Loucy (cell line): Measurements from ENCODE around the gene GRAMD2A.

Experiments used
- H2AFZ ChIP-seq: fragments of 200-600 bp; sonication (generic); 2 replicates; pipeline ENCODE4 v1.6.0; 2016; ENCODE audit warnings: antibody characterized with exemption, mild to moderate bottlenecking, low read length, moderate library complexity
- H3F3A ChIP-seq: fragments of 200-600 bp; 2 replicates; pipeline ENCODE4 v1.6.0; 2016; ENCODE audit warnings: antibody characterized with exemption, low read depth, mild to moderate bottlenecking
- H3K27me3 ChIP-seq: fragments of 200-600 bp; sonication (generic); 2 replicates; pipeline ENCODE4 v1.6.1; 2014; ENCODE audit warnings: low read length, mild to moderate bottlenecking; ENCODE audit not compliant: insufficient read depth, poor library complexity, severe bottlenecking
- H3K36me3 ChIP-seq: fragments of 200-600 bp; sonication (generic); 2 replicates; pipeline ENCODE4 v1.6.1; 2016; ENCODE audit warnings: low read length; ENCODE audit not compliant: insufficient read depth
- H3K4me1 ChIP-seq: fragments of 200-600 bp; sonication (generic); 2 replicates; pipeline ENCODE4 v1.5.1; 2014; ENCODE audit warnings: low read length, mild to moderate bottlenecking; ENCODE audit not compliant: insufficient read depth, poor library complexity, severe bottlenecking
- H3K4me2 ChIP-seq: fragments of 200-600 bp; sonication (generic); 2 replicates; pipeline ENCODE4 v1.6.0; 2014; ENCODE audit warnings: antibody characterized with exemption, low read length, low read depth, mild to moderate bottlenecking; ENCODE audit not compliant: poor library complexity, severe bottlenecking
- H3K4me3 ChIP-seq: fragments of 200-600 bp; sonication (generic); 2 replicates; pipeline ENCODE4 v1.5.1; 2014; ENCODE audit warnings: low read length, mild to moderate bottlenecking, mixed read lengths; ENCODE audit not compliant: poor library complexity, severe bottlenecking
- H3K79me2 ChIP-seq: fragments of 200-600 bp; sonication (generic); 2 replicates; pipeline ENCODE4 v1.6.1; 2014; ENCODE audit warnings: low read length; ENCODE audit not compliant: insufficient read depth
- H3K9ac ChIP-seq: fragments of 200-600 bp; sonication (generic); 2 replicates; pipeline ENCODE4 v1.6.0; 2014; ENCODE audit warnings: mild to moderate bottlenecking, low read depth, low read length, moderate library complexity; ENCODE audit not compliant: poor library complexity, severe bottlenecking
- H3K9me2 ChIP-seq: fragments of 200-600 bp; sonication (generic); replicated peaks from 2 replicates; pipeline ENCODE4 v1.6.1; 2016; ENCODE audit warnings: low read depth, low read length, mixed read lengths
- H3K9me3 ChIP-seq: fragments of 200-600 bp; sonication (generic); 2 replicates; pipeline ENCODE4 v1.6.1; 2014; ENCODE audit warnings: mild to moderate bottlenecking, antibody characterized with exemption, low read length, low read depth; ENCODE audit not compliant: insufficient read depth
- H4K20me1 ChIP-seq: fragments of 200-600 bp; sonication (generic); 2 replicates; pipeline ENCODE4 v1.6.0; 2014; ENCODE audit warnings: antibody characterized with exemption, low read length, mild to moderate bottlenecking; ENCODE audit not compliant: insufficient read depth, poor library complexity, severe bottlenecking
- EZH2phosphoT487 ChIP-seq: fragments of 200-600 bp; IDR thresholded peaks from 2 replicates; pipeline ENCODE4 v1.6.1; 2018; ENCODE audit warnings: antibody characterized with exemption, mild to moderate bottlenecking, moderate library complexity, borderline replicate concordance
- TF ChIP-seq, protein P1 (sequence below): fragments of 200-600 bp; sonication (generic); conservative IDR thresholded peaks from 2 replicates; pipeline ENCODE4 v1.5.1; 2014; ENCODE audit warnings: mild to moderate bottlenecking, antibody characterized with exemption, low read length

GRAMD2A gene

GRCh38 chr15:72236381-72237003 is 38.9 kb upstream of the GRAMD2A start:
- no peak for TF ChIP-seq EZH2phosphoT487
- TF ChIP-seq, protein P1, sequence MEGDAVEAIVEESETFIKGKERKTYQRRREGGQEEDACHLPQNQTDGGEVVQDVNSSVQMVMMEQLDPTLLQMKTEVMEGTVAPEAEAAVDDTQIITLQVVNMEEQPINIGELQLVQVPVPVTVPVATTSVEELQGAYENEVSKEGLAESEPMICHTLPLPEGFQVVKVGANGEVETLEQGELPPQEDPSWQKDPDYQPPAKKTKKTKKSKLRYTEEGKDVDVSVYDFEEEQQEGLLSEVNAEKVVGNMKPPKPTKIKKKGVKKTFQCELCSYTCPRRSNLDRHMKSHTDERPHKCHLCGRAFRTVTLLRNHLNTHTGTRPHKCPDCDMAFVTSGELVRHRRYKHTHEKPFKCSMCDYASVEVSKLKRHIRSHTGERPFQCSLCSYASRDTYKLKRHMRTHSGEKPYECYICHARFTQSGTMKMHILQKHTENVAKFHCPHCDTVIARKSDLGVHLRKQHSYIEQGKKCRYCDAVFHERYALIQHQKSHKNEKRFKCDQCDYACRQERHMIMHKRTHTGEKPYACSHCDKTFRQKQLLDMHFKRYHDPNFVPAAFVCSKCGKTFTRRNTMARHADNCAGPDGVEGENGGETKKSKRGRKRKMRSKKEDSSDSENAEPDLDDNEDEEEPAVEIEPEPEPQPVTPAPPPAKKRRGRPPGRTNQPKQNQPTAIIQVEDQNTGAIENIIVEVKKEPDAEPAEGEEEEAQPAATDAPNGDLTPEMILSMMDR: no peak

GRCh38 chr15:72235298-72235697 is 37.7 kb upstream of the GRAMD2A start:
- Histone ChIP-seq H3K27me3 (peaks cover 4% of the 10 kb centered on the region), H3K4me3 (no peak overlapping the region), H3K79me2 (peaks cover 18% of the 10 kb centered on the region), H4K20me1 (peaks cover 10% of the 10 kb centered on the region), H3K9ac (no peak overlapping the region), H3K36me3 (no peaks in the 10 kb centered on the region; the same call in 1 of the 2 replicates), H3K9me3 (no peaks in the 10 kb centered on the region), H3K9me2 (no peaks in the 10 kb centered on the region), H2AFZ (no peak overlapping the region), H3K4me1 (peaks cover 34% of the 10 kb centered on the region), H3F3A (peaks cover 9% of the 10 kb centered on the region), H3K4me2 (no peak overlapping the region)
- no peak for TF ChIP-seq EZH2phosphoT487
- TF ChIP-seq, protein P1: no peak

More at GRCh38 chr15:72236381-72237003, 38.9 kb upstream of the GRAMD2A start:
- H3K79me2 ChIP-seq: peaks cover 10% of the 10 kb centered on the region; the same call in 1 of the 2 replicates
- H3K9me2 ChIP-seq: no peaks in the 10 kb centered on the region
- H3K27me3 ChIP-seq: no peaks in the 10 kb centered on the region
- no peak overlapping the region for H2AFZ ChIP-seq
- H3K4me1 ChIP-seq: peaks cover 34% of the 10 kb centered on the region
- peaks cover 9% of the 10 kb centered on the region for H4K20me1 ChIP-seq
- peaks cover 9% of the 10 kb centered on the region for H3F3A ChIP-seq
- H3K4me3 ChIP-seq: peak overlapping the region; percentile 63
- peak overlapping the region; percentile 60 for H3K9ac ChIP-seq
- H3K4me2 ChIP-seq: peak overlapping the region; percentile 81
- peaks cover 7% of the 10 kb centered on the region; the same call in 1 of the 2 replicates for H3K36me3 ChIP-seq
- H3K9me3 ChIP-seq: no peaks in the 10 kb centered on the region

DNA sequence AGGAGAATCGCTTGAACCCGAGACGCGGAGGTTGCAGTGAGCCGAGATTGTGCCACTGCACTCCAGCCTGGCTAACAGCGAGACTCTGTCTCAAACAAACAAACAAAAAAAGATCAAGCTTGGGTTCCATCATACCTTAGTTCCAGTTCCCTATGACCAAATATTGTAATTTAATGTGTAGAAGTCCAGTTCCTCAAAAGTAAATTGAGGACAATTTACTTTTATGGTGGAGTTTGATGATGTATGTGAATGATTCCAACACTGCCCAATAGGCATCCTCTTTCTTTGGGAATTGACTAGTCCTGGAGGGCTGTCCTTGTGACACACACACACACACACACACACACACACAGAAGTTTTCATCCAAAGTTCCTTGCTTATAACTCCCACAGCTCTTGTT is 36.2 kb upstream of the GRAMD2A start:
- Histone ChIP-seq H3K79me2 (peaks cover 33% of the 10 kb centered on the region), H4K20me1 (peaks cover 26% of the 10 kb centered on the region), H3K9me3 (no peaks in the 10 kb centered on the region), H3K4me3 (no peak overlapping the region), H3F3A (peaks cover 15% of the 10 kb centered on the region), H3K9ac (no peak overlapping the region), H2AFZ (no peak overlapping the region), H3K4me2 (no peak overlapping the region), H3K36me3 (no peaks in the 10 kb centered on the region), H3K27me3 (peaks cover 10% of the 10 kb centered on the region), H3K4me1 (peaks cover 43% of the 10 kb centered on the region), H3K9me2 (no peaks in the 10 kb centered on the region)
- TF ChIP-seq EZH2phosphoT487: no peak
